Breast epithelium (tissue), 4 donors: ENCODE results near the gene IFNL2. TPM values are rescaled to one million over a fixed set of nuclear protein-coding genes. Genes with fewer than 3 reads are reported as not detected.
"Not testable (repeated sequence)": the region's sequence is repeated elsewhere in the genome, so short reads cannot be mapped to it uniquely, and the experiment has no call there.

Source experiments
- DNase-seq, 2 donors: peaks; one replicate each; pipeline ENCODE4 v3.0.0-alpha.2; 2019; ENCODE audit warnings: low spot score in 2 of 2
- H3K27ac ChIP-seq, 2 donors: fragments of 200-600 bp; sonication (generic) in 1 of 2; one replicate each; pipeline ENCODE4 v1.5.1; 2016 to 2019; ENCODE audit warnings: mild to moderate bottlenecking in 1 of 2
- H3K27me3 ChIP-seq, 2 donors: fragments of 200-600 bp; sonication (generic) in 1 of 2; one replicate each; pipeline versions ENCODE4 v1.5.1 to v1.6.0; 2017 to 2019; ENCODE audit warnings: control low read depth in 1 of 2, mild to moderate bottlenecking in 1 of 2
- H3K36me3 ChIP-seq: fragments of 200-600 bp; one replicate; pipeline ENCODE4 v1.5.1; 2019
- H3K4me1 ChIP-seq, 2 donors: fragments of 200-600 bp; sonication (generic); one replicate each; pipeline ENCODE4 v1.5.1; 2016 to 2019; ENCODE audit warnings: control low read depth in 1 of 2
- H3K4me3 ChIP-seq, 3 donors: fragments of 200-600 bp; sonication (generic); 1 replicate in 2 of 3; 2 replicates in 1 of 3; pipeline ENCODE4 v1.5.1; 2016 to 2019; ENCODE audit warnings: mild to moderate bottlenecking in 3 of 3, moderate library complexity in 2 of 3
- H3K9me3 ChIP-seq, 2 donors: fragments of 200-600 bp; sonication (generic) in 1 of 2; one replicate each; pipeline ENCODE4 v1.5.1; 2016 to 2019; ENCODE audit warnings: control low read depth in 1 of 2
- POLR2A ChIP-seq: fragments of 450-650 bp; IDR thresholded peaks from one replicate; pipeline ENCODE4 v1.6.1; 2016; ENCODE audit warnings: antibody characterized with exemption, mild to moderate bottlenecking, moderate library complexity
- POLR2AphosphoS5 ChIP-seq, 3 donors: sonication (generic); formaldehyde crosslinking; IDR thresholded peaks; one replicate each; pipeline ENCODE4 v1.6.1; 2017; ENCODE audit warnings: antibody characterized with exemption in 3 of 3
- intact Hi-C: fragments of 100-400 bp; cut with DNase I; formaldehyde crosslinking; loops from one replicate; pipeline ENCODE4 v1.15.1; 2023; ENCODE audit warnings: low total_unique reads
- total RNA-seq, 3 donors: library from RNA; depleted of rRNA; stranded (reverse); fragments of >200 nt; gene quantifications; one replicate each; pipeline ENCODE4 v1.1.0, GENCODE V29; 2016
- TF ChIP-seq, protein P1 (sequence below), 3 donors: fragments of 450-650 bp; IDR thresholded peaks; one replicate each; pipeline ENCODE4 v1.5.1; 2016 to 2017; ENCODE audit warnings: antibody characterized with exemption in 3 of 3, mild to moderate bottlenecking in 3 of 3, moderate library complexity in 3 of 3

Gene IFNL2
- total RNA-seq, 3 donors from 2014 or later: not detected

DNA sequence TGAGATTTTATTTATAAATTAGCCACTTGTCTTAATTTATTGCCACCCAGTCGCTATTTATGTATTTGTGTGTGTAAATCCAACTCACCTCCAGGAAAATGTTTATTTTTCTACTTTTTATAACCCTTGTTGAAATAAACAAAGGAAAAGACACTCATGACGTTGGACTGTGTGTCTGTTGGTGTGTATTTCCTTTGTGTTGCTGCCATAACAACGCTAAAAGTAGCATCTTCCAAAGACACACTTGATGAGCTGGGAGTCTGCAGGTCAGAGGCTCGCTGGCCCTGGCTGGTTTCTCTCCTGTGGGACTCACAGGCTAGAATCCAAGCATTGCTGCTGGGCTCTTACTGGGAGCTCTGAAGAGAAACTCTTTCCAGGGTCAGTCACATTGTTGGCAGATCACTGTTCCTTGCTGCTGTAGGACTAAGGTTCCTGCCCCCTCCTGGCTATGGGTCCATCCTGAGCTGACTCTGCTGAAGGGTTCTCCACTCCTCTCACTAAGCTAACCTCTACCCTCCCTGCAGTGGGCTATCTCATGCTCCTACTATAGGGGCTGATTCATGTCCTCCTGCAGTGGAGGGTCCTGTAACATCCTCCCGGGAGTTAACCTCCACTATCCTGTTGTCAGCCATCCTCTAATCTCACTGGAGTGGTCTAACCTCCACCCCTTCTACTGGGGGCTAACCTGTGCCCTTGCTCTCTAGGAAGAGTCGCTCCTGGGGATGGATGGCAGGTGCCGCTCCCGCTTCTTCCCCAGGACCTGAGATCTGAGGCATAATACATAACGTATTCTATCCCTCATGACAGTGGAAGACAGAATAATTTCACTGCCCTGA lies 2.1 kb downstream of the IFNL2 start:
- H3K27ac ChIP-seq: no peak overlapping the region
- no peak overlapping the region for H3K4me3 ChIP-seq
- H3K36me3 ChIP-seq: no peaks in the 10 kb centered on the region
- no peaks in the 10 kb centered on the region for H3K9me3 ChIP-seq
- H3K4me1 ChIP-seq: no peaks in the 10 kb centered on the region
- intact Hi-C loops: no loop called here
- no peak for DNase-seq
- H3K27me3 ChIP-seq: peaks cover 0 to 4% of the 10 kb centered on the region in 2 donors
- TF ChIP-seq, protein P1, sequence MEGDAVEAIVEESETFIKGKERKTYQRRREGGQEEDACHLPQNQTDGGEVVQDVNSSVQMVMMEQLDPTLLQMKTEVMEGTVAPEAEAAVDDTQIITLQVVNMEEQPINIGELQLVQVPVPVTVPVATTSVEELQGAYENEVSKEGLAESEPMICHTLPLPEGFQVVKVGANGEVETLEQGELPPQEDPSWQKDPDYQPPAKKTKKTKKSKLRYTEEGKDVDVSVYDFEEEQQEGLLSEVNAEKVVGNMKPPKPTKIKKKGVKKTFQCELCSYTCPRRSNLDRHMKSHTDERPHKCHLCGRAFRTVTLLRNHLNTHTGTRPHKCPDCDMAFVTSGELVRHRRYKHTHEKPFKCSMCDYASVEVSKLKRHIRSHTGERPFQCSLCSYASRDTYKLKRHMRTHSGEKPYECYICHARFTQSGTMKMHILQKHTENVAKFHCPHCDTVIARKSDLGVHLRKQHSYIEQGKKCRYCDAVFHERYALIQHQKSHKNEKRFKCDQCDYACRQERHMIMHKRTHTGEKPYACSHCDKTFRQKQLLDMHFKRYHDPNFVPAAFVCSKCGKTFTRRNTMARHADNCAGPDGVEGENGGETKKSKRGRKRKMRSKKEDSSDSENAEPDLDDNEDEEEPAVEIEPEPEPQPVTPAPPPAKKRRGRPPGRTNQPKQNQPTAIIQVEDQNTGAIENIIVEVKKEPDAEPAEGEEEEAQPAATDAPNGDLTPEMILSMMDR (IDR thresholded peaks at IDR 0.05): no peak
- TF ChIP-seq POLR2AphosphoS5 (IDR thresholded peaks at IDR 0.05) (no peak), POLR2A (no peak)

GRCh38 chr19:39273859-39274258 lies 5.7 kb downstream of the IFNL2 start:
- intact Hi-C loops, DNase-seq, H3K36me3 ChIP-seq, H3K9me3 ChIP-seq, H3K27ac ChIP-seq, H3K4me1 ChIP-seq, H3K4me3 ChIP-seq, H3K27me3 ChIP-seq: not testable (repeated sequence)

- Histone ChIP-seq H3K4me3 (no peak overlapping the region), H3K36me3 (no peaks in the 10 kb centered on the region), H3K9me3 (no peaks in the 10 kb centered on the region), H3K4me1 (no peaks in the 10 kb centered on the region), H3K27me3 (no peaks in the 10 kb centered on the region), H3K27ac (no peak overlapping the region)
- no peak for DNase-seq
- intact Hi-C loops: no loop called here
- TF ChIP-seq, protein P1 (IDR thresholded peaks at IDR 0.05): no peak
- TF ChIP-seq POLR2A: no peak
- TF ChIP-seq POLR2AphosphoS5 (IDR thresholded peaks at IDR 0.05): no peak
Observed at GRCh38 chr19:39275578-39275977, 7.4 kb downstream of the IFNL2 start.

GRCh38 chr19:39276740-39277139 lies 8.5 kb downstream of the IFNL2 start:
- TF ChIP-seq, protein P1 (IDR thresholded peaks at IDR 0.05): no peak
- TF ChIP-seq POLR2AphosphoS5 (IDR thresholded peaks at IDR 0.05) (no peak), POLR2A (no peak)
- Histone ChIP-seq H3K27me3 (no peaks in the 10 kb centered on the region), H3K4me3 (no peak overlapping the region), H3K27ac (no peak overlapping the region), H3K9me3 (no peaks in the 10 kb centered on the region), H3K4me1 (no peaks in the 10 kb centered on the region), H3K36me3 (no peaks in the 10 kb centered on the region)
- intact Hi-C loops: no loop called here
- no peak for DNase-seq

DNA sequence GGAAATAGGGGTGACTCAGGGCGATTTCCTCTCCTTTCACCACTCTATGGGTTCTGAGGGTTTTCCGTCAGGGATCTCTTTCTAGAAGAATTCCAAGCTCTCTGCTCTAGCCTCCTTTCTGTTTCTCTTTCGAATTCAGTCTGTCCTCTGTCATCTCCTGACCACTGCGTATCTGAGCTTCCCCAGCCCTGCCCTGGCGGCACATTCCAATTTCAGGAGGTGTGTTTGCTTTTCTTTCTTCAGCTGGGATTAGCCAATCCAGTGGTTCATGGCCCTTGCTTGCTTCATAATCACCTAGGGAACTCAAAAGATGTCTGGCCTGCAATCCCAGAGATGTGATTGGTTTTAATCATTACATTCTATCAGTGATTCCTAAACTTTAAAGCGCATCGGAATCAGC lies 9.4 kb downstream of the IFNL2 start:
- no peaks in the 10 kb centered on the region for H3K27me3 ChIP-seq
- H3K27ac ChIP-seq: no peak overlapping the region
- no peaks in the 10 kb centered on the region for H3K4me1 ChIP-seq
- H3K36me3 ChIP-seq: no peaks in the 10 kb centered on the region
- intact Hi-C loops: no loop called here
- TF ChIP-seq, protein P1 (IDR thresholded peaks at IDR 0.05): no peak
- no peak for TF ChIP-seq POLR2AphosphoS5 (IDR thresholded peaks at IDR 0.05)
- no peak for TF ChIP-seq POLR2A
- no peaks in the 10 kb centered on the region for H3K9me3 ChIP-seq
- no peak for DNase-seq
- no peak overlapping the region for H3K4me3 ChIP-seq
